ENCODE measurements around the gene BPI.
"Not testable (repeated sequence)": the region's sequence is repeated elsewhere in the genome, so short reads cannot be mapped to it uniquely, and the experiment has no call there.

Gene BPI

DNA sequence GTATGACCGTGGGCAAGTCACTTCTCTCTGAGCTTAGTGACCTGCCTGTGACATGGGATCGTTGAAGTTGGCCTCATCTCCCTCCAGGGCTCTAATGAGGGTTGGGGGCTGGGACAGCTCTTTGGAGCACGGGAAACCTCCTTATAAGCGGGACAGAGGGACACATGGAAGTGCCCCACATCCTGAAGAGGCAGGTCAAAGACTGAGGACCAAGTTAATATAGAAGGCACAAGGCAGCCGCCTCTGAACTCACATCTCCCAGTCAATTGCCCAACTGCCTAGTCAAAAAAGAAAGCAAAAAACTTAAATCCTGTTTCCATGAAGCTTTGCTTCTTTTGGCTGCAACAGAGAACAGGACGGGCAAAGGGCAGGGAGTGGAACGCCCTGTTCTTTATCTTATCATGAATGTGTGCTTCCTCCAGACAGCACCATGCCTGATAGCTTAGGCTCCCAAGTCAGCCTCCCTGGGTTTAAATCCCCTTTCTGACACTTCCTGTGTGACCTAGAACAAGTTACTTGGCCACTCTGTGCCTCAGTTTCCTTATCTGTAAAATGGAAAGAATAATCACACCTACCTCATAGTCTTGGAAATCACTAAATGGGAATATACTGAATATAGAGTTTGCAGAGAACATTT is 69.4 kb downstream of the BPI start:
- Histone ChIP-seq H3K4me2 (ENCODE audit: low read length) (no peak overlapping the region), H4K20me1 (ENCODE audit: insufficient read depth, low read length) (no peaks in the 10 kb centered on the region), H3K36me3 (ENCODE audit: insufficient read depth, low read length) (no peaks in the 10 kb centered on the region), H3K9me3 (ENCODE audit: low read length) (no peaks in the 10 kb centered on the region), H3K27ac (ENCODE audit: low read depth, low read length, poor library complexity, severe bottlenecking) (no peak overlapping the region), H3F3A (ENCODE audit: insufficient read depth, low read length) (no peaks in the 10 kb centered on the region), H2AFZ (ENCODE audit: low read length) (no peak overlapping the region), H3K4me3 (ENCODE audit: low read depth, low read length, poor library complexity, severe bottlenecking) (no peak overlapping the region), H3K27me3 (ENCODE audit: insufficient read depth, low read length) (no peaks in the 10 kb centered on the region), H3K4me1 (ENCODE audit: insufficient read depth, low read length, severe bottlenecking) (no peaks in the 10 kb centered on the region), H3K9ac (ENCODE audit: low read length) (no peak overlapping the region), H3K79me2 (ENCODE audit: insufficient read depth, low read length) (no peaks in the 10 kb centered on the region), H3K9me2 (ENCODE audit: low read depth, low read length) (no peaks in the 10 kb centered on the region)
- TF ChIP-seq, protein P1, sequence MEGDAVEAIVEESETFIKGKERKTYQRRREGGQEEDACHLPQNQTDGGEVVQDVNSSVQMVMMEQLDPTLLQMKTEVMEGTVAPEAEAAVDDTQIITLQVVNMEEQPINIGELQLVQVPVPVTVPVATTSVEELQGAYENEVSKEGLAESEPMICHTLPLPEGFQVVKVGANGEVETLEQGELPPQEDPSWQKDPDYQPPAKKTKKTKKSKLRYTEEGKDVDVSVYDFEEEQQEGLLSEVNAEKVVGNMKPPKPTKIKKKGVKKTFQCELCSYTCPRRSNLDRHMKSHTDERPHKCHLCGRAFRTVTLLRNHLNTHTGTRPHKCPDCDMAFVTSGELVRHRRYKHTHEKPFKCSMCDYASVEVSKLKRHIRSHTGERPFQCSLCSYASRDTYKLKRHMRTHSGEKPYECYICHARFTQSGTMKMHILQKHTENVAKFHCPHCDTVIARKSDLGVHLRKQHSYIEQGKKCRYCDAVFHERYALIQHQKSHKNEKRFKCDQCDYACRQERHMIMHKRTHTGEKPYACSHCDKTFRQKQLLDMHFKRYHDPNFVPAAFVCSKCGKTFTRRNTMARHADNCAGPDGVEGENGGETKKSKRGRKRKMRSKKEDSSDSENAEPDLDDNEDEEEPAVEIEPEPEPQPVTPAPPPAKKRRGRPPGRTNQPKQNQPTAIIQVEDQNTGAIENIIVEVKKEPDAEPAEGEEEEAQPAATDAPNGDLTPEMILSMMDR (IDR thresholded peaks at IDR 0.05; ENCODE audit: low read length), result no peak
- TF ChIP-seq EZH2 (IDR thresholded peaks at IDR 0.05; ENCODE audit: borderline replicate concordance, low read length), result no peak

DNA sequence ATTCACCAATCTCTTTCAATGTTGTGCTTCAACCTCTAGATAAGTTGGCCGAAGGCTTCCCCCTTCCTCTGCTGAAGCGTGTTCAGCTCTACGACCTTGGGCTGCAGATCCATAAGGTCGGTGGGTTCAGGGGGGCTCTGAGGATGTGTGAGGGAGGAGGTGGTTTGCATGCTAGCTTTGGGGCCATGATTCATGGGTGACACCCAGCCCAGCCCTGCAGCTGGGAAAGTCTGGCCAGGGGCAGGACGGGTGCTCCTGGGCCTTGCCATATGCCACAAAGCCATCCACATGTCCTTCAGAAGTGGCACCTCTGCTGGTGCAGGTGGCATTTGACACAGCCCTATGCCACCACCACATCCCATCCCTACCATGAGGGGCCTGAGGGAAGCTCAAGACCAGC is 69.9 kb downstream of the BPI start:
- Histone ChIP-seq H3K79me2 (ENCODE audit: insufficient read depth, low read length) (no peaks in the 10 kb centered on the region), H3K4me1 (ENCODE audit: insufficient read depth, low read length, severe bottlenecking) (no peaks in the 10 kb centered on the region), H3K36me3 (ENCODE audit: insufficient read depth, low read length) (no peaks in the 10 kb centered on the region), H3K9me3 (ENCODE audit: low read length) (no peaks in the 10 kb centered on the region), H3K4me2 (ENCODE audit: low read length) (no peak overlapping the region), H4K20me1 (ENCODE audit: insufficient read depth, low read length) (no peaks in the 10 kb centered on the region), H3K27ac (ENCODE audit: low read depth, low read length, poor library complexity, severe bottlenecking) (no peak overlapping the region), H3K9ac (ENCODE audit: low read length) (no peak overlapping the region), H3F3A (ENCODE audit: insufficient read depth, low read length) (no peaks in the 10 kb centered on the region), H3K4me3 (ENCODE audit: low read depth, low read length, poor library complexity, severe bottlenecking) (no peak overlapping the region), H2AFZ (ENCODE audit: low read length) (no peak overlapping the region), H3K9me2 (ENCODE audit: low read depth, low read length) (no peaks in the 10 kb centered on the region), H3K27me3 (ENCODE audit: insufficient read depth, low read length) (no peaks in the 10 kb centered on the region)
- no peak for TF ChIP-seq EZH2 (IDR thresholded peaks at IDR 0.05; ENCODE audit: borderline replicate concordance, low read length)
- TF ChIP-seq, protein P1 (IDR thresholded peaks at IDR 0.05; ENCODE audit: low read length), result no peak

DNA sequence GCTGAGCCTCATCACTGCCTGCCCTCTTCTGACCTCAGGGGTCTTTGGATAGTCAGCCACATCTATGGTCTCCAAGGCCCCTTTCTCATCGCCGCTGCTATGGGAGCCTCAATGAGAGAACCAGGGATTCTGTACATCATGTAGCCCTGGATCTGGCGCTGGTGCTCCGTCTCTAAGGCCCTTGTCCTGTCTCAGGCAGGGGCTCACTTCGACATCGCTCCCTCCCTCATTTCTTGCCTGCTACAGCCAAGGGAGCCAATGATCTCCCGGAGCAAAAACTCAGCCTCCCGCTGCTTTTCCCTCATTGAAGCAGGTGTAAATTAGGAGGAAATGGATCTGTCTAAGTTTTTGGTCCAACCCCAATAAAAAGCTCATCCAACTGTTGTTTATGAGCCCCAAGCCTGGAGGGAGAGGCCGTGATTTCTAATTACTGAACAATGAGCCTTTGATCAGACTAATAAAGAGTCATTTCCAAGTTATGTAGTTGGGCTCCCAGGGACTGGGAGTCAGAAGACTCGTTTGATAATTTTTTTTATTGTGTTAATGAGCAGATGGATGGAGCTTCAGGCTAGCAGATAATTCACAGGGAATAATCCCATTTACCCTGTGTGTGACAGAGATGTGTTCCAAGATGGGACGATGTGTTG is 73.2 kb downstream of the BPI start:
- Histone ChIP-seq H3K36me3 (ENCODE audit: insufficient read depth, low read length) (no peaks in the 10 kb centered on the region), H3K27ac (ENCODE audit: low read depth, low read length, poor library complexity, severe bottlenecking) (no peak overlapping the region), H3K9me2 (ENCODE audit: low read depth, low read length) (no peaks in the 10 kb centered on the region), H3K27me3 (ENCODE audit: insufficient read depth, low read length) (no peaks in the 10 kb centered on the region), H3K4me3 (ENCODE audit: low read depth, low read length, poor library complexity, severe bottlenecking) (no peak overlapping the region), H3F3A (ENCODE audit: insufficient read depth, low read length) (no peaks in the 10 kb centered on the region), H3K9me3 (ENCODE audit: low read length) (no peaks in the 10 kb centered on the region), H4K20me1 (ENCODE audit: insufficient read depth, low read length) (no peaks in the 10 kb centered on the region), H2AFZ (ENCODE audit: low read length) (no peak overlapping the region), H3K4me2 (ENCODE audit: low read length) (no peak overlapping the region), H3K79me2 (ENCODE audit: insufficient read depth, low read length) (no peaks in the 10 kb centered on the region), H3K9ac (ENCODE audit: low read length) (no peak overlapping the region), H3K4me1 (ENCODE audit: insufficient read depth, low read length, severe bottlenecking) (no peaks in the 10 kb centered on the region)
- TF ChIP-seq, protein P1 (IDR thresholded peaks at IDR 0.05; ENCODE audit: low read length), result no peak
- TF ChIP-seq EZH2 (IDR thresholded peaks at IDR 0.05; ENCODE audit: borderline replicate concordance, low read length), result no peak

DNA sequence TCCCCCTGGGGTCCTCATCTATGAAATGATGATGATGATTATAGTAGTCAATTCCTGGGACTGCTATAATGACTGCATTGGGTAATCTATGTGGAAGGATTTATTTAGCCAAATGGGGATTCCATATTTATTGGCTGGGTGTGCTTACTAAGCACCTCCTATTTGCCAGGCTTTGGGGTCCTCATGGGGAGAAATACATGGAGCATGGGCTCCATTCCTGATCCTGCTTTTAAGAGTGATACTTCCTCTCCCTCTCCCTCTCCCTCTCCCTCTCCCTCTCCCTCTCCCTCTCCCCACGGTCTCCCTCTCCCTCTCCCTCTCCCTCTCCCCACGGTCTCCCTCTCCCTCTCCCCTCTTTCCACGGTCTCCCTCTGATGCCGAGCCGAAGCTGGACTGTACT is 73.9 kb downstream of the BPI start:
- not testable (repeated sequence) for H2AFZ ChIP-seq (ENCODE audit: low read length); H3K36me3 ChIP-seq (ENCODE audit: insufficient read depth, low read length); H4K20me1 ChIP-seq (ENCODE audit: insufficient read depth, low read length); H3K9ac ChIP-seq (ENCODE audit: low read length); H3K4me1 ChIP-seq (ENCODE audit: insufficient read depth, low read length, severe bottlenecking); H3K4me2 ChIP-seq (ENCODE audit: low read length); H3K4me3 ChIP-seq (ENCODE audit: low read depth, low read length, poor library complexity, severe bottlenecking); H3K27ac ChIP-seq (ENCODE audit: low read depth, low read length, poor library complexity, severe bottlenecking); H3K79me2 ChIP-seq (ENCODE audit: insufficient read depth, low read length); H3K27me3 ChIP-seq (ENCODE audit: insufficient read depth, low read length); H3K9me2 ChIP-seq (ENCODE audit: low read depth, low read length); H3K9me3 ChIP-seq (ENCODE audit: low read length); H3F3A ChIP-seq (ENCODE audit: insufficient read depth, low read length)
